Erythroblast (primary cell): ENCODE data around the gene CCDC157.
A peak's percentile ranks its signal among the peaks of the same experiment; 100 is the strongest.

ENCODE experiments used
- DNase-seq, 2 experiments: peaks; one replicate each; lab custom pipeline; 2025; lab: John Stamatoyannopoulos, UW
- GATA1 ChIP-seq: IDR thresholded peaks from 2 replicates; pipeline ENCODE4 v1.6.1; 2011; ENCODE audit warnings: low read depth, mild to moderate bottlenecking, control low read depth, low read length, moderate library complexity
- POLR2A ChIP-seq: IDR thresholded peaks from 2 replicates; pipeline ENCODE4 v1.6.1; 2011; ENCODE audit warnings: mild to moderate bottlenecking, low read length

Gene CCDC157

DNA sequence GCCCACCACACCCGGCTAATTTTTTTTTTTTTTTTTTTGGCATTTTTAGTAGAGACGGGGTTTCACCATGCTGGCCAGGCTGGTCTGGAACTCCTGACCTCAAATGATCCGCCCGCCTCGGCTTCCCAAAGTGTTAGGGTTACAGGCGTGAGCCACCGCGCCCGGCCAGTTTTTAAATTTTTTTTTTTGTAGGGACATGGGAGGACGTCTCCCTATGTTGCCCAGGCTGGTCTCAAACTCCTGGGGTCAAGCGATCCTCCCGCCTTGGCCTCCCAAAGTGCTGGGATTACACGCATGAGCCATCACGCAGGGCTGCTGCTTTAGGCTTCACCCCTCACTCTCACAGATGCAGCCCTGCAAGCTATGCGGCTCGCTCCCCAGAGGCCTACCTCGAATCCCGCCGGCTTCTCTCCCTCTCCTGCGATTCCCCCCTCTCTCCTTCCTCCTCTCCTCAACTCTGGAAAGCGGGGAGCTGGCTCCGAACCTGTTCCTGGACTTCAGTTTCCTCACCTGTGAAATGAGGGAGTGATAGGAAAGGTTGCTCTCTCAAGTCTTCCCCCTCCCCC is 926 bp downstream of the CCDC157 start:
- no peak for DNase-seq
- TF ChIP-seq POLR2A (no peak), GATA1 (no peak)

DNA sequence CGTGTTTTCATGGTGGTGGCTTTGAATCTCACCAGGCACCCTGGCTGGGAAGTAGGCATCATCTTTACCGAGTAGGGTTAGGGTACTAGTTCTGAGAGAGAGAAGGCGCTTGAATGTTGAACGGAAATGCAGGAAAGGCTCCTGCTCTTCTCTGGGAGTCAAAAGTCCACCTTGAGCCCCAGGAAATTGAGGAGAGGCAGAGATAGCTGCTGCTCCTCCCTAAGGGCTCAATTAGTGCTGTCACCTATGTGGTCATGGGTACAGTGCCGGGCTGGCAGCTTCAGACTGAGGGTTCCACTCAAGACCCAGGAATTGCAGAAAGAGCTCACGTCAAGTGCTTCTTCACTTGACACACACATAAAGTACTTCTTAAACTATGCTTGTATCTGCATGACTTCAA is 1.7 kb downstream of the CCDC157 start:
- no peak for TF ChIP-seq POLR2A
- no peak for TF ChIP-seq GATA1
- no peak for DNase-seq

DNA sequence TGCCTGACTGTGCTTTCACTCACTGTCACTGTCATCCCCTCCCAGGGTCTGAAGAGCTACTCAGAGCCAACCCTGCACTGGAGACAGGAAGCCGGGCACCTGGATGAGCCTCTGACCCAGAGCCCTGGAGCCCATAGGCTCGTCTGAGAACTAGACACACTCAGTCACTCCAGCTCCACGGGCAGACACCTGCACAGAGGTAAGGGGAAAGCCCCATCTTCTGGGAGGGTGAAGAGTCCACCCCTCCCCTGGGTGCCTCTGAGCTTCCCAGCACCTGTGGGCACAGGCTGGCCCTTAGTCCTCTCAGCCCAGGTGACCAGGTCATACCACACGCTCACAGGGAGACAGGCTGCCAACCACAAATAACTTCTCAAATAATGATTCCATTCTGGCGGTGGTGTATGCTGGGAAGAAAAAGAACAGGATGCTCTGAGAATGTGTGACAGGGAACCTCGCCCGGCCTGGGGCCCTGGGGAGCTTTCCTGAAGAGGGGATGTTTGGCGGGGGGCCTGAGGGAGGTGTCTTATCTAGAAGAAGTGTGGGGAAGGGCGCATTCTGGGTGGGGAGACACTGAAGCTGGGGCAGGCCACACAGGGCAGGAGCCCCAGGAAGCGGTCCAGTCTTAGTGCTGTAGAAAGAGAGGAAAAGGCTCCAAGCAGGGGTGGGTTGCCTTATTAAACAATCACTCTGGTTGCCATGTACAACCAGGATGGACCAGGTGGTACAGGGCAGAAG is 5.3 kb downstream of the CCDC157 start:
- TF ChIP-seq GATA1: no peak
- TF ChIP-seq POLR2A: no peak
- peak in 1 of 2 experiments; percentile 40 for DNase-seq

DNA sequence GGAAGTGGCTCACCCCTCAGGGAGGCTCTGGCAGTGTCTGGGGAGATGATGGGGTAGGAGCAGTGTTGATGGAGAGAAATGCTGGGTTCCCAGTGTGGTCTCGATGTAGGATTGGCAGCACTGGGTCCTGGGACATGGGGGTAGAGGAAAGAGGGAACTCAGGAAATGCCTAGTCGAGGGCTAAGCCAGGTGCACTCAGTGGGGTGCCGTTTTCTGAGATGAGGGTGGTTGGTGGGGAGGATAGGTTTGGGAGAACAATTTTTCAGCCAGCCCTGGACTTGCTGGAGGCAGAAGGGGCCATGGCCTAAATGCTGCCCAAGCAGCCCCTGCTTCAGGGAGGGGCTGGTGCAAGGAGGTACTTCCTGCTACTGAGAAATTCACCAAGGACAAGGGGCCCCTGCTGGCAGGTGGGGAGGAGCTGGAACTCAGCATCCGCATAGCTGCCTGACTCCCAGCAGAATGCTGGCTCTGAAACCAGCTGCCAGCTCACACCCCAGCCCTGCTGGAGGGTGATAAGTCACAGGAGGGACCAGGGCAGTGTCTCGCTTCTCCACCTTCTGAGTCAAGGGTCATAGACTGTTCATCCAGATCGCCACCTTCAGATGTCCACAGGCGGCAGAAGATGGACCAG is 6.0 kb downstream of the CCDC157 start:
- peak; percentile 89 to 92 for DNase-seq
- TF ChIP-seq POLR2A (peak; percentile 47), GATA1 (no peak)

DNA sequence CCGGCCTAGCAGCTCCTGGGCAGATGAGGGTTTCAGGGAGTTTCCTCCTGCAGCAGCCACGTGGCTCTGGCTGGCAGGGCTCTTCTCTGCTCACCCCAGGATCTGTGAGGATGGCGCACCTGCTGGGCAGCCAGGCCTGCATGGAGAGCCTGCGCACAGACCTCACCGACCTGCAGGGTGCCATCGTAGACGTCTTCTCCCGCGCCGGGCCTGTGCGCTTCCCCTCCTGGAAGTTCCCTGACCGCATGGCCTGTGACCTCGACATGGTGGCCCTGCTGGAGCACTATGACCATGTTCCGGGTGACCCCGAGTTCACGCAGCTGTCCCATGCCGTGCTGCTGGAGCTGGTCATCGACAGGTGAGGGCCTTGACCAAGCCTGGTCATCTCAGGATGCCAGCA is 9.1 kb downstream of the CCDC157 start:
- no peak for TF ChIP-seq GATA1
- no peak for TF ChIP-seq POLR2A
- DNase-seq: no peak

DNA sequence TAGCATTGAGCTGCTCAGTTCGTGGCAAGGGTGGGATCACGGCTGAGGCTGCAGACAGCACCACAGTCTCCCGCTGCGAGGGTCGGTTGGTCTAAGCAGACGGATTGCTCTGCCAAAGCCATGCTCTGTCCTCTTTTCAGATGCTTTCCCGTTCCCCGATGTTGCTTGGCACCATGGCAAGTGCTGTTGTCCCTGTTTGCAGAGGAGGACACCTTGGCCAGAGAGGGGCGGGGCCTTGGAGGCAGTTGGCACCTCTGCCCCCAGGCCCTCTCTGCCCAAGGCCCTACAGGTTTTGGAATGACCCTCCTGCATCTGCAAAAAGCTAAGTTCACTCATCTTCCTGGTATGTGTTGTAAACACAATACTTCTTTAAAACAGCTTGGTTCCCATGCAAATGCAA is 11.6 kb downstream of the CCDC157 start:
- TF ChIP-seq POLR2A: no peak
- TF ChIP-seq GATA1: no peak

DNA sequence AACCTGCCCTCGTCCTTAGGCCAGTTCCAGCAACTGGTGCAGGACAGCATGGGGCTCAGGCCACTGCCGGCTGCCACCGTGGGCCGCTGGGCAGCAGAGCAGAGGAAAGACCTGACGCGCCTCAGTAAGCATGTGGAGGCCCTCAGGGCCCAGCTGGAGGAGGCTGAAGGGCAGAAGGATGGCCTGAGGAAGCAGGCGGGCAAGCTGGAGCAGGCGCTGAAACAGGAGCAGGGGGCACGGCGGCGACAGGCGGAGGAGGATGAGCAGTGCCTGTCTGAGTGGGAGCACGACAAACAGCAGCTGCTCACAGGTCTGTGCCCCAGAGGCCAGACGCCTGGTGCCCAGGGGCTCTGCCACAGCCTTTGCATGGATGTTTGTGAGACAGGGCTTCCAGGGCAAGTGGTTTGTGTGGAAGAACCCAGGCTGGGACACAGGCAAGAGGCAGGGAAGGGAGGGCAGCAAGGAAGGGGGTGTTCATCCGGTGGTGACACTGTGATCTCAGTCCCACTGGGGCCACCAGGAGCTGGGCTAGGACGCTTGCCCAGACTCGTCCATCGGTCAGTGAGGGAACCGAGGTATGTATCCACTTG is 13.9 kb downstream of the CCDC157 start:
- TF ChIP-seq POLR2A: no peak
- no peak for TF ChIP-seq GATA1
- no peak for DNase-seq

More for the DNA sequence above, 11.6 kb downstream of the CCDC157 start:
- DNase-seq: no peak

DNA sequence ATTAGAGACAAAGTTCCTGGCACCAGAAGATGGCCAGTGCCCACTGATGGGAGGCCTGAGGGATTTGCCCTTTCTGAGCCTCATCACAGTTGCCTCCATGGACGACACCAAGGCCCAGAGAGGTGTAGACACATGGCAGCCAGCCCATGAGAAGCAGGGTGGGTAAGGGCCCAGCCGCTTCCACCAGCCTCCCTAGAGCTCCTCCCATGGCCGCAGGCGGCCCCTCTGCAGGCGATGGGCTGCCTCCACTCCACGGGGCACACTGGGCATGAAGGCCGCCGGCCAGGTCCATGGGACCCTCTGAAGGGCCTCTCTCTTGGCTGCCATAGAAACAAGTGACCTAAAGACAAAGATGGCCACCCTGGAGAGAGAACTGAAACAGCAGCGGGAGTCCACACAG is 14.5 kb downstream of the CCDC157 start:
- TF ChIP-seq GATA1: no peak
- TF ChIP-seq POLR2A: no peak
- no peak for DNase-seq

DNA sequence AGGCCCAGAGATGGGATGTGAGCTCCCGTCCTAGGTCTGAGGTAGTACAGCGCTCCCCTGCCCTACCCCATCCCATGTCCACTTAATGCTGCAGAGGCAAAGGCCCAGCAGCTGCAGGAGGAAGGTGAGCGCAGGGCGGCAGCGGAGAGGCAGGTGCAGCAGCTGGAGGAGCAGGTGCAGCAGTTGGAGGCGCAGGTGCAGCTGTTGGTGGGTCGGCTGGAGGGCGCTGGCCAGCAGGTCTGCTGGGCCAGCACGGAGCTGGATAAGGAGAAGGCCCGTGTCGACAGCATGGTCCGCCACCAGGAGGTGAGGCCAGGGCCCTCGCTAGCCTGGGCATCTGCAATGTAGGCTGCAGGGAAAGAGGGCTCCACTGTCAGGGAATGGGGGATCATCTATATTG is 15.2 kb downstream of the CCDC157 start:
- DNase-seq: no peak
- TF ChIP-seq GATA1: no peak
- TF ChIP-seq POLR2A: no peak

DNA sequence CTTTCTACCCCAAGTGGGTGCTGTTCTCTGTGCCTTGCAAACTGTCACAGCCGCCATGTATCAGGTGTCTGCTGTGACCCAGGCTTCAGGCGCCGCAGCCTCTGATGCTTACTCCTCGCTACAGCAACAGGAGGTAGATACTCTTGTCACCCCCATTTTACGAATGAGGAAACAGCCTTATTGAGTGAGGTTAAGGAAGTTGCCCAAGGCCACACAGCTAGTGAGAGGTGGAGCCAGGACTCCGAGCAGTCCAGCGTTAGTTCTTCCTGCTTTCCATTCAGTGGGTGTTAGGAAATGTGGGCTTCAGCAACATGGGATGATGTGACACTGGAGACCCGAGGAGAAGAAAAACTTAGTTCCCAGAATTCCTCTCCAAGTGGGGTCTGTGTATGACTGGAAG is 16.1 kb downstream of the CCDC157 start:
- TF ChIP-seq POLR2A (no peak), GATA1 (no peak)
- no peak for DNase-seq

DNA sequence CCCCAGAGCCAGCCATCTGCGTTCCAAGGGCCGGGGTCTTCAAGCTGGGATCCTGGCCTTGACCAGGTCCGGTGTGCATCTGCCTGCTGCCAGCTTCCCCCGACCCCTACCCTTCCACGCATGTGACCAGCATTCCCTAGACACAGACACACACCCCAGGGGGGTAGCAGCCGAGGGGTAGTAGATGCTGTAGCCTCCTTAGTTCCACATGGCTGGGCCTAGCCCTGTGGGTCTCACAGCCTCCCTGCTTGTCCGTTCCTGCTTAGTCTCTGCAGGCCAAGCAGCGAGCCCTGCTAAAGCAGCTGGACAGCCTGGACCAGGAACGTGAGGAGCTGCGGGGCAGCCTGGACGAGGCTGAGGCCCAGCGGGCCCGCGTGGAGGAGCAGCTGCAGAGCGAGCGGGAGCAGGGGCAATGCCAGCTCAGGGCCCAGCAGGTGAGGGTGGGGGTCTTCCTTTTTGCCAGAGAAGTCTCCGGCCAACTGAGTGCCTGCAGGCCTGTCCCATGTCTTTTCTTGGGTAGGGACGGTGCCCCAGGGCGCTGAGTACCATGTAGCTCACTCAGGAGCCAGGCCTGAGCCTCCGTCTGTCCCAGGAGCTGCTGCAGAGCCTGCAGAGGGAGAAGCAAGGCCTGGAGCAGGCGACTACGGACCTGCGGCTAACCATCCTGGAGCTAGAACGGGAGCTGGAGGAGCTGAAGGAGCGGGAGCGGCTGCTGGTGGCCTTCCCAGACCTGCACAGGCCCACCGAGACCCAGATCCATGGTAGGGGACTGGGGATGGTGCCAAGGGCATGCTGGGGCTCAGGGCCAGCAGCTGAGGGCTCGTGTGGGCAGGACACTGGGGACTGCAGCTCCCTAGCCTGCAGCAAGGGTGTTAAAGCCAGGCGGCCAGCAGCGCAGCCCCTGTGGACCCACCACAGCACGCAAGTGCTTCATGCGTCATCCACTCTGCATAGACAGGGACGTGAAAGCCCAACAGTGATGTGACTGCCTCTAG is 16.8 kb downstream of the CCDC157 start:
- TF ChIP-seq POLR2A (no peak), GATA1 (no peak)
- no peak for DNase-seq

DNA sequence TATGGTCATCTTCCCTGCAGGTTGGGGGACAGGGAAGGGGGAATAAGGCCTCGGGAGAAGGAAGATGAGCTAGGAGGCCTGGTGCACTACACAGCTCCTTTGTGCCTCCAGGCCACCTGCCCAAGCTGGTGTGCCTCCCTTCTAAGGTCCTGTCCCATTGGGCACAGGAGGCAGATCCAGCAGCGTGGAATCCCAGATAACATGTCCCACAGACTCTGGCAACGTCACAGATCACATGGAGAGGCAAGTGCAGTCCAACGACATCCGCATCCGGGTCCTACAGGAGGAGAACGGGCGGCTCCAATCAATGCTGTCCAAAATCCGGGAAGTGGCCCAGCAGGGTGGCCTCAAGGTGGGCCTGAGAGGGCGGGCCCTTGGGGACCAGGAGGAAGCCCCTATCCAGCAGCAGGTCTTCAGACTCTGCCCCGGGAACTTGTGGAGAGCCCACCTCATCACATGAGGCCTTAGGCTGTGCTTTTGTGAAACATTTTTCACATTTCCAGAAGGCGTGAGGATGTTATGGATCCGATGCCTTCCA is 18.6 kb downstream of the CCDC157 start:
- TF ChIP-seq GATA1: no peak
- TF ChIP-seq POLR2A: no peak
- no peak for DNase-seq

DNA sequence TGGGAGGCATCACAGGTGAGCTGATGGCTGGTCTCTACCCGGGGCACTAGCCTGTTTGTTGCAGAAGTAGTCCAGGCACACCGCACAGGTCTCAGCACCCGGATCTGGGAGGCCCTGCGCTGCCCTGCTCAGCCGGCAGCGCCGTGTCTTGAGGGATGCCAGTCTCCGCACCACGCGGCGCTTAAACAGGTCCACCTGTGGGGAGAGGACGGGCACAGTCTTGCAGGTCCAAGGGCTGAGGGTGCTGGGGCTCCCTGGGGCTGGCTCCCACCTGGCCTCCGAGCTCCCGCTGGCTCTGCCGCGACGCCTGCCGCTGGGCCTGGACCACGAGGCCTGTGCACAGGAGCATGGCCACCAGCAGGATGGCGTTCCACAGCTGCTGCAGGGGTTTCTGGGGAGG is 23.2 kb downstream of the CCDC157 start:
- DNase-seq: no peak

More for the DNA sequence above, 23.2 kb downstream of the CCDC157 start:
- TF ChIP-seq GATA1: no peak
